H7 (cell line): ENCODE measurements around the gene HRC. TPM values are rescaled to one million over a fixed set of nuclear protein-coding genes. Genes with fewer than 3 reads are reported as not detected.
"Not testable (repeated sequence)": the region's sequence is repeated elsewhere in the genome, so short reads cannot be mapped to it uniquely, and the experiment has no call there.

ENCODE experiments used
- DNase-seq: peaks from one replicate; pipeline ENCODE4 v3.0.0; 2012
- H3K27me3 ChIP-seq: 2 replicates; pipeline ENCODE4 v1.6.0; 2011; ENCODE audit warnings: mild to moderate bottlenecking, low read length; ENCODE audit not compliant: control insufficient read depth, insufficient read depth
- H3K36me3 ChIP-seq: replicated peaks from 2 replicates; pipeline ENCODE4 v1.5.1; 2011; ENCODE audit warnings: low read length; ENCODE audit not compliant: control insufficient read depth, insufficient read depth
- H3K4me3 ChIP-seq: 2 replicates; pipeline ENCODE4 v1.5.1; 2011; ENCODE audit warnings: low read depth, mild to moderate bottlenecking, control low read depth, low read length, moderate library complexity; ENCODE audit not compliant: insufficient read depth
- total RNA-seq: library from RNA; depleted of rRNA; stranded (reverse); fragments of >200 nt; shearing (Covaris generic); gene quantifications from 2 replicates; pipeline ENCODE4 v1.2.3, GENCODE V29; 2014; rRNA removed

Gene HRC, protein sequence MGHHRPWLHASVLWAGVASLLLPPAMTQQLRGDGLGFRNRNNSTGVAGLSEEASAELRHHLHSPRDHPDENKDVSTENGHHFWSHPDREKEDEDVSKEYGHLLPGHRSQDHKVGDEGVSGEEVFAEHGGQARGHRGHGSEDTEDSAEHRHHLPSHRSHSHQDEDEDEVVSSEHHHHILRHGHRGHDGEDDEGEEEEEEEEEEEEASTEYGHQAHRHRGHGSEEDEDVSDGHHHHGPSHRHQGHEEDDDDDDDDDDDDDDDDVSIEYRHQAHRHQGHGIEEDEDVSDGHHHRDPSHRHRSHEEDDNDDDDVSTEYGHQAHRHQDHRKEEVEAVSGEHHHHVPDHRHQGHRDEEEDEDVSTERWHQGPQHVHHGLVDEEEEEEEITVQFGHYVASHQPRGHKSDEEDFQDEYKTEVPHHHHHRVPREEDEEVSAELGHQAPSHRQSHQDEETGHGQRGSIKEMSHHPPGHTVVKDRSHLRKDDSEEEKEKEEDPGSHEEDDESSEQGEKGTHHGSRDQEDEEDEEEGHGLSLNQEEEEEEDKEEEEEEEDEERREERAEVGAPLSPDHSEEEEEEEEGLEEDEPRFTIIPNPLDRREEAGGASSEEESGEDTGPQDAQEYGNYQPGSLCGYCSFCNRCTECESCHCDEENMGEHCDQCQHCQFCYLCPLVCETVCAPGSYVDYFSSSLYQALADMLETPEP
- 0.45 and 0.81 TPM in 2 replicates for total RNA-seq

- no peak within 1 kb of the TSS for H3K4me3 ChIP-seq
- H3K27me3 ChIP-seq = peaks cover 38% of the 10 kb centered on the region
- DNase-seq = peak; percentile 56
- H3K36me3 ChIP-seq = no peaks in the 10 kb centered on the region
Observed at GRCh38 chr19:49155005-49155819, at the start of gene HRC. Gene HRC, minus strand, starts transcription at chr19:49155396. Its CDS starts 159 bp downstream, at chr19:49155237.

GRCh38 chr19:49201042-49201441 lies 45.8 kb upstream of the HRC start:
- DNase-seq = no peak
- no peak overlapping the region for H3K4me3 ChIP-seq
- no peaks in the 10 kb centered on the region; the same call in 1 of the 2 replicates for H3K27me3 ChIP-seq
- no peaks in the 10 kb centered on the region for H3K36me3 ChIP-seq

DNA sequence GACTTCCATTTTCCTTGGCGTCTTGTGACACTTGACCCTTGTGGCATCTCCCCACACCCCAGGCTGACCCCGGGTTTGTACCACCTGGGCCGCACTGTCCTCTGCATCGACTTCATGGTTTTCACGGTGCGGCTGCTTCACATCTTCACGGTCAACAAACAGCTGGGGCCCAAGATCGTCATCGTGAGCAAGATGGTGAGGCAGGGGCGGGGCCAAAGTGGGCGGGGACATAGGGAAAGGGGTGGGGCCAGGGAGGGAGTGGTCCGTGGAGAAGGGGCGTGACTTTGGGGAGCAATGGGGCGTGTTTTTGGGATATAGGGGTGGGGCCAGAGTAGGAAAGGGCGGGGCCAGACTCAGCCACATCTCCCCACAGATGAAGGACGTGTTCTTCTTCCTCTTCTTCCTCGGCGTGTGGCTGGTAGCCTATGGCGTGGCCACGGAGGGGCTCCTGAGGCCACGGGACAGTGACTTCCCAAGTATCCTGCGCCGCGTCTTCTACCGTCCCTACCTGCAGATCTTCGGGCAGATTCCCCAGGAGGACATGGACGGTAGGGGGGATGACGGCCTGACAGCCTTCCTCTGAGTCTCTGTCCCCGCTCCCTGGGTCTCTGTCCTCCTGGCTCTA lies 45.2 kb upstream of the HRC start:
- DNase-seq = peak; percentile 85
- no peaks in the 10 kb centered on the region for H3K36me3 ChIP-seq
- no peaks in the 10 kb centered on the region; the same call in 1 of the 2 replicates for H3K27me3 ChIP-seq
- H3K4me3 ChIP-seq = no peak overlapping the region

- DNase-seq = peak; percentile 55
- Histone ChIP-seq H3K4me3 (no peak overlapping the region), H3K36me3 (no peaks in the 10 kb centered on the region), H3K27me3 (peaks cover 3% of the 10 kb centered on the region; the same call in 1 of the 2 replicates)
Observed at GRCh38 chr19:49196527-49197240, 41.5 kb upstream of the HRC start.

GRCh38 chr19:49194408-49194807 lies 39.2 kb upstream of the HRC start:
- H3K36me3 ChIP-seq = peaks cover 1% of the 10 kb centered on the region
- DNase-seq = no peak
- H3K4me3 ChIP-seq = no peak overlapping the region
- peaks cover 3% of the 10 kb centered on the region; the same call in 1 of the 2 replicates for H3K27me3 ChIP-seq

DNA sequence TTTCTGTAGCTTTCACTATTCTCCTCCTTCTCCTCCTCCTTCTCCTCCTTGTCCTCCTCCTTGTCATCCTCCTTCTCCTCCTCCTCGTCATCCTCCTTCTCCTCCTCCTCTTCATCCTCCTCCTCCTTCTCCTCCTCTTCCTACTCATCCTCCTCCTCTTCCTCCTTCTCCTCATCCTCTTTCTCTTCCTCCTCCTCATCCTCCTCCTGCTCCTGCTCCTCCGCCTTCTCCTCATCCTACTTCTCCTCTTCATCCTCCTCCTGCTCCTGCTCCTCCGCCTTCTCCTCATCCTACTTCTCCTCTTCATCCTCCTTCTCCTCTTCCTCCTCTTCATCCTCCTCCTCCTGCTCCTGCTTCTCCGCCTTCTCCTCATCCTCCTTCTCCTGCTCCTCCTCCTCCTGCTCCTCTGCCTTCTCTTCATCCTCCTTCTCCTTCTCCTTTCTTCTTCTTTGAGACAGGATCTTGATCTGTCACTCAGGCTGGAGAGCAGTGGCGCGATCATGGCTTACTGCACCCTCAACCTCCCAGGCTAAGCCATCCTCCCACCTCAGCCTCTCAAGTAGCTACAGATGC lies 38.7 kb upstream of the HRC start:
- no peak for DNase-seq
- no peak overlapping the region for H3K4me3 ChIP-seq
- peaks cover 3% of the 10 kb centered on the region; the same call in 1 of the 2 replicates for H3K27me3 ChIP-seq
- peaks cover 1% of the 10 kb centered on the region for H3K36me3 ChIP-seq

- DNase-seq = no peak
- Histone ChIP-seq H3K36me3 (peaks cover 1% of the 10 kb centered on the region), H3K27me3 (peaks cover 3% of the 10 kb centered on the region; the same call in 1 of the 2 replicates), H3K4me3 (no peak overlapping the region)
Observed at GRCh38 chr19:49190781-49191180, 35.6 kb upstream of the HRC start.

- Histone ChIP-seq H3K36me3 (peaks cover 1% of the 10 kb centered on the region), H3K27me3 (peaks cover 3% of the 10 kb centered on the region; the same call in 1 of the 2 replicates), H3K4me3 (no peak overlapping the region)
Observed at GRCh38 chr19:49189259-49189658, 34.1 kb upstream of the HRC start.

GRCh38 chr19:49188626-49189200 lies 33.5 kb upstream of the HRC start:
- peaks cover 3% of the 10 kb centered on the region; the same call in 1 of the 2 replicates for H3K27me3 ChIP-seq
- DNase-seq = peak; percentile 91
- H3K4me3 ChIP-seq = no peak overlapping the region
- H3K36me3 ChIP-seq = peaks cover 1% of the 10 kb centered on the region

More at GRCh38 chr19:49189259-49189658, 34.1 kb upstream of the HRC start:
- no peak for DNase-seq

- Histone ChIP-seq H3K36me3 (peaks cover 1% of the 10 kb centered on the region), H3K4me3 (no peak overlapping the region), H3K27me3 (no peaks in the 10 kb centered on the region)
- DNase-seq = no peak
Observed at GRCh38 chr19:49186108-49186507, 30.9 kb upstream of the HRC start.

GRCh38 chr19:49182848-49183375 lies 27.7 kb upstream of the HRC start:
- Histone ChIP-seq H3K36me3 (no peaks in the 10 kb centered on the region), H3K27me3 (no peaks in the 10 kb centered on the region), H3K4me3 (no peak overlapping the region; the same call in 1 of the 2 replicates)
- peak; percentile 76 for DNase-seq

DNA sequence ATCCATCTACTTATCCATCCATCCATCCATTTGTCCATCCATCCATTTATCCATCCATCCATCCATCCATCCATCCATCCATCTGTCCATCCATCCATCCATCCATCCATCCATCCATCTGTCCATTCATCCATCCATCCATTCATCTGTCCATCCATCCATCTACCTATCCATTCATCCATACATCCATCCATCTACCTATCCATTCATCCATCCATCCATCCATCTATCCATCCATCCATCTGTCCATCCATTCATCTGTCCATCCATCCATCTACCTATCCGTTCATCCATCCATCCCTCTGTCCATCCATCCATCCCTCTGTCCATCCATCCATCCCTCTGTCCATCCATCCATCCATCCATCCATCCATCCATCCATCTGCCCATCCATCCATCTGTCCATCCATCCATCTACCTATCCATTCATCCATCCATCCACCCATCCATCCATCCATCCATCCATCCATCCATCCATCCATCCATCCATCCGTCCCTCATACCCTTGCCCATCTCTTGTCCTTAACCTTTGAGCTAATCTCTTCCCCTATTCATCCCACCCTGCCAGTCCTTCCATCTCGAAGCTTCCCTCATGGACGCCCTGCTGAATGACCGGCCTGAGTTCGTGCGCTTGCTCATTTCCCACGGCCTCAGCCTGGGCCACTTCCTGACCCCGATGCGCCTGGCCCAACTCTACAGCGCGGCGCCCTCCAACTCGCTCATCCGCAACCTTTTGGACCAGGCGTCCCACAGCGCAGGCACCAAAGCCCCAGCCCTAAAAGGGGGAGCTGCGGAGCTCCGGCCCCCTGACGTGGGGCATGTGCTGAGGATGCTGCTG lies 27.0 kb upstream of the HRC start:
- DNase-seq, H3K36me3 ChIP-seq, H3K4me3 ChIP-seq, H3K27me3 ChIP-seq: not testable (repeated sequence)
